ENCODE measurements around the gene ENG.
A peak's percentile ranks its signal among the peaks of the same experiment; 100 is the strongest.

ENG gene

DNA sequence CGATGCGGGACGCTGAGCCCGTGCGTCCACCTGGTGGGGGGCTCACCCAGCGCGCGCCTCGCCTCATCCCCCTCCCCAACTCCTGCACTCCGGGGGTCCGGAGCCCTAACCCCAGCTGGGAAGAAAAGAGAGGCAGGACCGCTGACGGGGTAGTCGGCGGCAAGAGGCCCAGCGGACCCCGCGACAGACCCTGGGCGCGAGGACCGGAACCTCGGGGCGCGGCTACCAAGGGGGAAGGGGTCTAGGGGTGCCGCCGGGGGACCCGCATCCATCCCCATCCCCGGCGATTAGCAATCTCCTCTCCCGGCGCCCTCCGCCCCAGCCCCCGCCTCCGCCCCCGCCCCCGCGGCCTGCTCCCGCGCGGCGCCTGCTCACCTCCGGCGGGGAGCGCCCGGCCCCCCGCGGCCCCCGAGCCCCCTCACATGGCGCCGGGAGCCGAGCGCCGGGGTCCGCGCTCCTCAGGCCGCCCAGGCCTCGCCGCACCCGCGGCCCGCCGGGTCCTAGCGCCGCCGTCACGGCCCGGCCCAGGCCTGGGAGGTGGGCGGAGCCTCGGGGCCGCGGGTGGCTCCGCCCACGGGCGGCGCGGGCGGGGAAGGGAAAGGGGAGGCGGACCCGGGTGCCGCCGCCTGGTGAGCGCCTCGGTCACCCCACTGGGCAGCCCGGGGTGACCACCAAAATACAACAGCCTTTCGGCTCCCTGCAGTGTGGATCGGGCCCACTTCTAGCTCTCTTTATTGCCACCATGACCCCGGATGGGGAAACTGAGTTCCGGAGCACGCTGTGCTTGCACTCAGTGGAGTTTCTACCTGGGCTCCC lies 44.9 kb upstream of the ENG start, which contains the start of gene ST6GALNAC6 (continued):
- TF ChIP-seq BCL6B (tag by site-specific recombination; IDR thresholded peaks at IDR 0.05) (no peak), RBAK (tag by site-specific recombination; IDR thresholded peaks at IDR 0.05) (no peak), ZNF266 (tag by site-specific recombination; IDR thresholded peaks at IDR 0.05; ENCODE audit: low read depth) (no peak), ZNF10 (tag by site-specific recombination; IDR thresholded peaks at IDR 0.05) (no peak), FEZF1 (tag by site-specific recombination; IDR thresholded peaks at IDR 0.05) (no peak), ZBTB10 (tag by site-specific recombination; IDR thresholded peaks at IDR 0.05) (peak; percentile 78; the same call in 1 of the 2 replicates), YY2 (tag by site-specific recombination; IDR thresholded peaks at IDR 0.05) (no peak), ZFP37 (tag by site-specific recombination; IDR thresholded peaks at IDR 0.05) (no peak), ZSCAN23 (tag by site-specific recombination; IDR thresholded peaks at IDR 0.05) (no peak), ZNF214 (tag by site-specific recombination; IDR thresholded peaks at IDR 0.05; ENCODE audit: borderline replicate concordance) (no peak), ZNF121 (tag by site-specific recombination; IDR thresholded peaks at IDR 0.05) (no peak), ZBTB26 (tag by site-specific recombination; optimal IDR thresholded peaks at IDR 0.05) (peak; percentile 66), ZNF398 (tag by site-specific recombination; IDR thresholded peaks at IDR 0.05) (0 out of 2 replicates have a peak, but pooled peaks have one; percentile 9), ZNF548 (tag by site-specific recombination; IDR thresholded peaks at IDR 0.05) (no peak), ZNF324 (tag by site-specific recombination; IDR thresholded peaks at IDR 0.05) (no peak), ZNF792 (tag by site-specific recombination; IDR thresholded peaks at IDR 0.05) (no peak), ZNF292 (tag by site-specific recombination; IDR thresholded peaks at IDR 0.05; ENCODE audit: borderline replicate concordance, low read depth) (no peak), ZNF391 (tag by site-specific recombination; IDR thresholded peaks at IDR 0.05; ENCODE audit: borderline replicate concordance, low read depth) (no peak), ZNF433 (tag by site-specific recombination; IDR thresholded peaks at IDR 0.05; ENCODE audit: low read depth) (no peak), ZNF776 (tag by site-specific recombination; IDR thresholded peaks at IDR 0.05; ENCODE audit: borderline replicate concordance) (no peak), ZNF239 (tag by site-specific recombination; IDR thresholded peaks at IDR 0.05) (no peak), ZNF600 (tag by site-specific recombination; IDR thresholded peaks at IDR 0.05) (no peak), ZNF513 (tag by site-specific recombination; IDR thresholded peaks at IDR 0.05) (no peak), TRIM28 (IDR thresholded peaks at IDR 0.05; ENCODE audit: borderline replicate concordance, low read length) (no peak), ZNF549 (tag by site-specific recombination; IDR thresholded peaks at IDR 0.05) (no peak), ZNF830 (tag by site-specific recombination; IDR thresholded peaks at IDR 0.05; ENCODE audit: low read depth) (no peak), ZNF423 (tag by site-specific recombination; IDR thresholded peaks at IDR 0.05) (peak; percentile 72), IKZF3 (tag by site-specific recombination; IDR thresholded peaks at IDR 0.05) (no peak), MEIS1 (CRISPR knock-in tag; IDR thresholded peaks at IDR 0.05; ENCODE audit: borderline replicate concordance) (no peak), ZFHX2 (tag by site-specific recombination; conservative IDR thresholded peaks at IDR 0.05) (peak; percentile 40)
- TF ChIP-seq, protein P1, sequence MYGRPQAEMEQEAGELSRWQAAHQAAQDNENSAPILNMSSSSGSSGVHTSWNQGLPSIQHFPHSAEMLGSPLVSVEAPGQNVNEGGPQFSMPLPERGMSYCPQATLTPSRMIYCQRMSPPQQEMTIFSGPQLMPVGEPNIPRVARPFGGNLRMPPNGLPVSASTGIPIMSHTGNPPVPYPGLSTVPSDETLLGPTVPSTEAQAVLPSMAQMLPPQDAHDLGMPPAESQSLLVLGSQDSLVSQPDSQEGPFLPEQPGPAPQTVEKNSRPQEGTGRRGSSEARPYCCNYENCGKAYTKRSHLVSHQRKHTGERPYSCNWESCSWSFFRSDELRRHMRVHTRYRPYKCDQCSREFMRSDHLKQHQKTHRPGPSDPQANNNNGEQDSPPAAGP (tag by site-specific recombination; IDR thresholded peaks at IDR 0.05) = no peak

All from HEK293 (cell line).